GM12891 (cell line): ENCODE results near the gene KRT9.
A peak's percentile ranks its signal among the peaks of the same experiment; 100 is the strongest.

Experiments used
- DNase-seq: peaks from one replicate; pipeline ENCODE4 v3.0.0; 2011; ENCODE audit warnings: low spot score; ENCODE audit not compliant: insufficient read length
- FAIRE-seq: peaks from 2 replicates; lab custom pipeline; 2011; peaks lifted over from hg19 to GRCh38; lab: Jason Lieb, UNC
- PAX5 ChIP-seq: IDR thresholded peaks from 2 replicates; pipeline ENCODE4 v1.6.1; 2011; ENCODE audit warnings: low read length, moderate library complexity, mild to moderate bottlenecking; ENCODE audit not compliant: insufficient read depth, severe bottlenecking
- POLR2A ChIP-seq: IDR thresholded peaks from 2 replicates; pipeline ENCODE4 v1.6.1; 2011; ENCODE audit warnings: low read depth, low read length, control low read depth
- POLR2AphosphoS5 ChIP-seq: IDR thresholded peaks from 2 replicates; pipeline ENCODE4 v1.6.1; 2011; ENCODE audit warnings: low read depth, low read length, control low read depth
- POU2F2 ChIP-seq: IDR thresholded peaks from 2 replicates; pipeline ENCODE4 v1.6.1; 2011; ENCODE audit warnings: low read depth, mild to moderate bottlenecking, control low read depth, low read length, moderate library complexity
- SPI1 ChIP-seq: IDR thresholded peaks from 2 replicates; pipeline ENCODE4 v1.6.1; 2011; ENCODE audit warnings: low read depth, low read length, control low read depth
- TAF1 ChIP-seq: IDR thresholded peaks from 2 replicates; pipeline ENCODE4 v1.6.1; 2011; ENCODE audit warnings: low read depth, low read length, control low read depth

Gene KRT9

DNA sequence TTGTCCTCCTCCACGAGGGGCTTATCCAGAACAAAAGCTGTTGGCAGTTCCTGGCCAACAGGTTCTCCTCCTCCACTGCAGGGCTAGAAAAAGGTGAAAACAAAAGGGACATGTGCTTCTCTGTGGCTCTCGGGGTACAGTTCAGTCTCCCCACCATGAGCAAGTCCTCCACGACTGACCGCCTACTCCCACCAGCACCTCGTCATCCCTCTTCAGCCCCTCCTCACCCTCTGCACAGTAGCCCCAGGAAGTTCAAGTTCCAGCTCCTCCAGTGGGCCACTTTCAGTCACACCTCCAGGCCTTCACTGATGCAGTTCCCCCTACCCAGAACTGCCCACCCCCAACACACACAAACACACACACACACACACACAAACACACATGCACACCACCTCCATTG, 19.4 kb downstream of the KRT9 start:
- no peak for DNase-seq
- TF ChIP-seq PAX5 (no peak), POLR2AphosphoS5 (no peak), SPI1 (no peak), POU2F2 (no peak), TAF1 (no peak), POLR2A (no peak)
- no peak for FAIRE-seq

DNA sequence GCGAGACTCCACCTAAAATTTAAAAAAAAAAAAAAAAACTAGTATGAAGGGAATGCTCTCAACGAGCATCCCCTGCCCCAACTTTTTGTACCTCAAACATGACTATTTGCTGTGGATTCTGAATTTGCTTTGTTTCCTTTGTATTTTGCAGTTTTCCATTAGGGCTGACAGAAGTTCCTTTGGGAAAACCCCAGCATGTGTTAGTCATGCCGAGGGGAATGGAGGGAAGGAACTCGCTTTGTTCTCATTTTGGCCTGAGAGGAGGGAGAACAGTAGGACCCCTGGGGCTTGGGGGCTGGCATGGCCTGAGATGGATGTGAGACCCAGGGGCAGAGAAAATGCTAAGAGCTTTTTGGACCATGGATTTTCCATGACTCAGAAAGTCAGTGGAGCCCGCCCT, 20.5 kb downstream of the KRT9 start:
- no peak for TF ChIP-seq PAX5
- no peak for TF ChIP-seq TAF1
- TF ChIP-seq POLR2A = no peak
- no peak for TF ChIP-seq POLR2AphosphoS5
- TF ChIP-seq SPI1 = no peak
- FAIRE-seq (no peak), DNase-seq (no peak)

DNA sequence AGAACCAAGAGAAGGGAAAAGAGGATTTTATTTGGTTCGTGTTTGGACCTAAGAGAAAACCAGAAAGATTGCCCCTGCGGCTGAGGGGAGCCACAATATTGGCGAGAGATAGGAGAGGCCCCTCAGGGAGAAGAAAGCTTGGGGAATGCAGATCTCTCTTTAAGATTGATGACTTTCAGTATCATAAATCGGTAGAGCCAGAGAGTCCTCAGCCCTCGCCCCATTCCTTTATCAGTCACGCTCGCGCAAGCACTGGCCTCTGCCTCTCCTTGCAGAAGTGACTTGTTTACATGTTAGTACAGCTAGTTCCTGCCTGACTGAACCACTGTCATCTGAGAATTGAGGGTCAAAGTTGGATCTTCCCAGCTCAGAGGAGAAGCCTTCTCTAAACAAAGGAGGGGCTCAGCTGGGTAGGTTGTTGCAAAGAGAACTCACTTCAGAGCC, 22.2 kb downstream of the KRT9 start:
- TF ChIP-seq POLR2A (no peak), PAX5 (no peak), SPI1 (no peak), POLR2AphosphoS5 (no peak), TAF1 (no peak), POU2F2 (no peak)
- FAIRE-seq (no peak), DNase-seq (no peak)

DNA sequence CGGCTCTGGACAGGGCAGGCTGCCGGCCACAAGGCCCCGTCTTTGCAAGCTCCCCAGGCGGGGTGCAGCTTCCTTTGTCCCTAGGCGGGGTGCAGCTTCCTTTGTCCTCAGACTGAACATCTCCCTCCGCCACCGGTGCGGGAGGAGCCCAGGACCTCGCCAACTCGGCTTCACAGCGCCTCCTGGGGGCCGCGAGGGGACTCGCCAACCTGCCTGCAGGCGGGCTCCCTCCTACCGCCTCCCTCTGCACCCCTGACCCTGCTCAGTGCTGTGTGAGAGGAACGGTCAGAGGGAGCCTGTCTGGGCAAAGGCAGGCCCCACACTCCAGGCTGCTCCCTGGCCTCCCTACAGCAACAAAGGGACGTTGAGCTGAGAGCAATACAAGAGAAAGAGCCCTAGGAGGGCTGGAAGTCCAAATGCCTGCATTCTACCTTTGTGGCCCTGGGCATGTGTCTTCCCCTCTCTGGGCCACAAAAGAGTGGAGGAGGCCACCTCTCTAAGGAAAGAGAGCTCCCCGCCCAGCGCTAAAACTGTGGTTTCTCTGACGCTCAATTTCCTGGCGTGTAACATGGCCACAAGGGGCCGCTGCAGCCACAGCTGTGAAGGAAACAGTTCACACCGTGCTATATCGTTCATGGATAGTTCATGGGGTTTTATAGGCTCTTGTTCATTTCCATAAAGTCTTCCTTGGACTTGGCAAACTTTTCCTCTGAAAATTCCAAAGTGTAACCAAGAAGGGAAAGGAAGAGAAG, 22.8 kb downstream of the KRT9 start:
- FAIRE-seq (peak; percentile 74), DNase-seq (peak; percentile 84)
- TF ChIP-seq POLR2A (no peak), PAX5 (no peak), POLR2AphosphoS5 (no peak), TAF1 (no peak), SPI1 (no peak), POU2F2 (no peak)

DNA sequence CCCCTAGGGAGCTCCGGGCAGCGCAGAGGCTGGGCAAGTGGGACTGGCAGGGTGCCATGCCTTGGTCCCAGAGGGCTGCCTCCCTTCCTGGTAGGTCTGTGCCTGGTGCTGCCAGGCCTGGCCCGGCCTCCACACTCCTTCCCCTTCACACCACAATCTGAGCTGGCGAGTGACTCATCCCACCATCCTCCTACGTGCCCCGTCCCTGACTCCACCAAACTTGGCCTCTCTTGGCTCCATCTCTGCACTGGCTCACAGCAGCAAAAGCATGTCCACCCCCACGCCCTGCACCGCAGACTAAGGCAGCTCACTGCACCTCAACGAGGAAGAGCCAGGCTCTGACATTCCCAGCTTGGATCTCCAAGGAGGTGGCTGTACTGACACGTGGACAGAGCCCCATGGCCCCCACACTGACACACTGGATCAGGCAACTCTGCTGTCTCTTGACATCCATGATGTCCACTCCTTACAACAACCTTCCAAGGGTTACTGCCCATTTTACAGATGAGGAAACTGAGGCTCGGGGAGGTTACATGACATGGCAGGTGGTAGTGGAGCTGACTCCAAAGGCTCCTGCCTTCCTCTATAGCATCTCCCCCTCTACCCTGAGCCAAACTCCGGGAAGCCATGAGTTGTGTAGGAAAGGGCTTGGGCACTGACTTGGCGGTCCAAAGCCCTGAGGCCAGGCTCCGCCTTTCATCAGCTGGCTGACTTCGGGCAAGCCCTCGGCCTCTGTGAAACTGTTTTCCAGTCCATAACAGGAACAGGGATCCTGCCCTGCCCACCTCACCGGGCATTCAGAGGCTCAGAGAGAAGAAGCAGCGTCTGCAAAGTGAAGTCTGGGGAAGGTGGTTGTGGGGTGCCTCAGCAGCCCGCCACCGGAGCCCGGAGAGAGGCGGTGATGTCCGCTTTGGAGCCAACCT, 23.7 kb downstream of the KRT9 start:
- TF ChIP-seq POLR2AphosphoS5 = no peak
- TF ChIP-seq SPI1 = no peak
- TF ChIP-seq POLR2A = no peak
- TF ChIP-seq PAX5 = no peak
- no peak for TF ChIP-seq POU2F2
- no peak for TF ChIP-seq TAF1
- FAIRE-seq = no peak
- no peak for DNase-seq

DNA sequence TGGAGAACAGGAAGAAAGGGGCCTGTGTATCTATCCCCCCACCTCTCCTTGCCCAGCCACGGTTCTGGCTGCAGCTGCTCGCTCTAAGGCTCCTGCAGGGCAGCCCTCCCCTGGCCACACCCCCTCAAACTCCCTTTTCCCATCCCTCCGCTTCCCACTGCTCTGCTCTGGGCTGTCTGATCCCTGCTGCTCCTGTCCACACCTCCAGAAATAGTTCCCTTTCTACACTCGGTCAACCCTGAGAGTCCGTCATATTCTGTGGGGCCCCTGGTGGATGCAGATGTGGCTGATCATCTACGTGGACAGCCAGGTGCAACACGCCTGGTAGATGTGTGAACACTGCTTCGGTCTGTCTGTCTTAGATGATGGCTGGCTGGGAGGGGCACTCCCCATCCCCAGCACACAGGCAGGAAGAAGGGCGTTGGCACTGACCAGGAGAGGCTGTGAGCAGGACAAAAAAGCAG, 24.4 kb downstream of the KRT9 start:
- TF ChIP-seq TAF1 (no peak), SPI1 (no peak), POLR2AphosphoS5 (no peak), PAX5 (no peak)
- FAIRE-seq (no peak), DNase-seq (no peak)

DNA sequence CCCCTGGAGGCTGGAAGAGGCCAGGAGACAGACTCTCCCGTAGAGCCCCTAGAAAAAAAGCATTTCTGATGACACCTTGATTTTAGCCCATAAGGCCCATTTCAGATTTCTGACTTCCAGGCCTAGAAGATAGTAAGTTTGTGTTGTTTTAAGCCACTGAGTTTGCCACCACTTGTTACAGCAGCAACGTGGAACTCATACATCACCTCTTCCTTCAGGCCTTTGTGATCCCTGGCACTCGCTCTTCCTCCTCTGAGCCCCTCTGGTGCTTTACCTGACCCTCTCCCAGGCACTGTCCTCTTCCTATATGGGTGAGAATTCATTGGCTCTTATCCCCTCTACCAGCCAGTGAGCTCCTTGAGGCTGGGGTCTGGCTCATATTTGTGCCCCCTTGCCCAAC, 25.0 kb downstream of the KRT9 start:
- TF ChIP-seq POLR2A (no peak), POLR2AphosphoS5 (no peak), SPI1 (no peak), POU2F2 (no peak), PAX5 (no peak), TAF1 (no peak)
- FAIRE-seq (no peak), DNase-seq (no peak)

DNA sequence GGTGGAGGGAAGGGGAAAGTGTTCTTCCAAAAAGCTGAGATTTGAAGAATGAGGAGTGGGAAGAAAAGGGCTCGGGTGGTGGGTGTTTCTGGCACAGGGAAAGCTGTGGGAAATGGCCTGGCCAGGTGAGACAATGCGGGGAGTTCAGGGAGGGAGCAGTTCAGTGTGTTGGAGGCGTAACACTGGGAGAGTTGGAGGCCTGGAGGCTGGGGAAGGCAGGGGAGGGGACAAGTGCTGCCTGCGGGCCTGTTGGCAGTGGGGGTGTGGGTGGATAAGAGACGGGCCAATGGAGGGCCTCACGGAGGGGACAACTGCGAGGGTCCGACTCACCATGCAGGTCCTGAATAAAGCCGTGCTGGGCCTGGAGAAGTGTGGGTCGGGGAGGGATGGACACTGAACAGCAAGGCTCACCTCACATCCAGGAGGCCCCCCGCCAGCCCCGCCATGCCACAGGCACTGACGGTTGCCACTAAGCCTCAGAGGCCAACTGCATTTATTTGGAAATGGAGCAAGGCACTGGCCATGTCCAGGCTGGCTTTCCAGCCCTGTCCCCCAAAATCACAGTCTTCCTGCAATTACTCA, 25.9 kb downstream of the KRT9 start:
- TF ChIP-seq POU2F2 (no peak), TAF1 (no peak), POLR2AphosphoS5 (no peak), SPI1 (no peak), POLR2A (no peak), PAX5 (no peak)
- FAIRE-seq = no peak
- no peak for DNase-seq

DNA sequence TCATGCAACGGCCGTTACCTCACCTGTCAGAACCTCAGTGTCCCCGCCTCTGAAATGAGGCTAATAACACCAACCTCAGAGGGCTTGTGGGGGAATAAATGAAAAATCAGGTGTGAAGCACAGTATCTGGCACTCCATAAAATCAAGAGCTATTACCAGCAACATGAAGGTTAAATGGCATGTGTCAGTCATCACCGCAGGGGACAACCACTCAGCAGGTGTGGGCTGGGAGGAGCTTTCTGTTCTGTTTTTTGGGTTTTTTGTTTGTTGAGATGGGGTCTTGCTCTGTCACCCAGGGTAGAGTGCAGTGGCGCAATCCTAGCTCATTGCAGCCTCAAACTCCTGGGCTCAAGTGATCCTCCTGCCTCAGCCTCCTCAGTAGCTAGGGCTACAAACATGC, 26.9 kb downstream of the KRT9 start:
- DNase-seq (no peak), FAIRE-seq (no peak)
- no peak for TF ChIP-seq TAF1
- no peak for TF ChIP-seq PAX5
- no peak for TF ChIP-seq POLR2AphosphoS5
- TF ChIP-seq POLR2A = no peak
- TF ChIP-seq POU2F2 = no peak
- no peak for TF ChIP-seq SPI1
